ENCODE measurements around the gene OR52J3.

The OR52J3 gene

DNA sequence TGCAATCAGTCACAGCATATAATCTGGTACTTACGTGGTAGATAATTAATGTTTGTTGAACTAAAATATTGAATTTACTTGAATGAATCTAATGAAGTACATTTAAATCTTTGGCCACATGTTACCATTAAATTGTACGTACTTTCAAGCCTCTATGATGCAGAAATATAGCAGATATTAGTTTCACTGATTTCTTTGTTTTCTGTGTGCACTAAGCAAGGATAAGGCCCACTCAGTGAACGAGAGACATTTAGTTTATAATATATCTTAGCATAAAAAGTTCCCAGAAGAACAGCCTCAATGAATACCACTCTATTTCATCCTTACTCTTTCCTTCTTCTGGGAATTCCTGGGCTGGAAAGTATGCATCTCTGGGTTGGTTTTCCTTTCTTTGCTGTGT is 22.9 kb downstream of the OR52J3 start, which contains the start of gene OR52E1:
TSS of gene OR52E1 (plus strand) at position 301 of the 400 bp plus-strand sequence.
- TF ChIP-seq GATA3 (IDR thresholded peaks at IDR 0.05; ENCODE audit: low read depth, low read length) (no peak), GATA2 (IDR thresholded peaks at IDR 0.05; ENCODE audit: low read depth, low read length) (no peak)

DNA sequence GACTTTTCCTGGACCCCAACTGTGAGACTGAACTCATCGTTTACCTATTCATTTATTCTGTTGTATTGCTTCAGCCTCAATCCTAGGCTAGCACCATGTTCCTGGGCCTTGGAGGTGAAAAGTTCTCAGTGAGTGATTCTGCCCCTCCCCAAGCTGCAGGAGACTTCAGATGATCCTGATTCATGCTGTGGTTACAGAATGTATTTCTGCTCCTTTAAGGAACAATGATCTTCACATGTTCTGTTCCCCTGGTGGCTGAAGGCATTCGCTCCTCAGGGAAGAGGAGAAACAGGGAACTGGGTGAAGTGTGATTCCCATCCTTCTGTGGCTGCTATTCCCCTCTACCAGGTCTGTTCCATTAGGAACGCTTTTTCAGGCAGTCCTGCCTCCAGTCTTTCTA is 25.5 kb downstream of the OR52J3 start:
- TF ChIP-seq GATA3 (IDR thresholded peaks at IDR 0.05; ENCODE audit: low read depth, low read length) = no peak
- no peak for TF ChIP-seq GATA2 (IDR thresholded peaks at IDR 0.05; ENCODE audit: low read depth, low read length)

DNA sequence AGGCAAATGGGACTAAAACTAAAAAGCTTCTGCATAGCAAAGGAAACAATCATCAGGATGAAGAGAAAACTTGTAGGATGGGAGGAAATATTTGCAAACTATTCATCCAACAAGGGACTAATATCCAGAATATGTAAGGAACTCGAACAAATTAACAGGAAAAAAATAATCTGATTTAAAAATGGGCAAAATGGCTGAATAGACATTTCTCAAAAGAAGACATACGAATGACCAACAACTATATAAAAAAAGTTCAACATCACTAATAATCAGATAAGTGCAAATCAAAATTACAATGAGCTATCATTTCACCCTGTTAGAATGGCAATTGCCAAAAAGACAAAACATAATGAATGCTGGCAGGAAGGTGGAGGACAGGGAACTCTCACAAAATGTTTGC is 35.1 kb downstream of the OR52J3 start:
- TF ChIP-seq GATA3 (IDR thresholded peaks at IDR 0.05; ENCODE audit: low read depth, low read length) = no peak
- TF ChIP-seq GATA2 (IDR thresholded peaks at IDR 0.05; ENCODE audit: low read depth, low read length) = no peak

- TF ChIP-seq GATA2 (IDR thresholded peaks at IDR 0.05; ENCODE audit: low read depth, low read length) = no peak
Measured at GRCh38 chr11:5083602-5084001, 37.3 kb downstream of the OR52J3 start.

- TF ChIP-seq GATA3 (IDR thresholded peaks at IDR 0.05; ENCODE audit: low read depth, low read length) (no peak), GATA2 (IDR thresholded peaks at IDR 0.05; ENCODE audit: low read depth, low read length) (no peak)
Measured at GRCh38 chr11:5088556-5088955, 42.2 kb downstream of the OR52J3 start.

DNA sequence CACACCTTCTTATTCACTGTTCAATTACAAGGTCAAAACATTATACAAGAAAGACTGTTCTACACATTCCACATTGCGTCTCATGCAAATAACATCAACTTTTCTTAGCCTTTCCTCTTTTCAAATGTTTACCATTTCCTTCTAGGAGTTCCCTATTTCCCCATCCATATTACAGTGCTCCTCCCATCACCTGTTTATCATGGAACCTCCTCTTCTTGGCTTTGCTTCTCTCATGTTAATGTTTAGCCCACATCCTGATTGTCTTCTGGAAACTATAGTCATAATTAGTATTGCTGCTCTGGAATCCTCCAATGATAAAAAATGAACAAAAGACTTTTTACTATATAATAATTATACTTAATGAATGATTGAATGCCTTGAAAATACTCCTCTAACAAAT is 44.3 kb downstream of the OR52J3 start:
- TF ChIP-seq GATA2 (IDR thresholded peaks at IDR 0.05; ENCODE audit: low read depth, low read length) (no peak), GATA3 (IDR thresholded peaks at IDR 0.05; ENCODE audit: low read depth, low read length) (no peak)

- no peak for TF ChIP-seq GATA2 (IDR thresholded peaks at IDR 0.05; ENCODE audit: low read depth, low read length)
- no peak for TF ChIP-seq GATA3 (IDR thresholded peaks at IDR 0.05; ENCODE audit: low read depth, low read length)
Measured at GRCh38 chr11:5092821-5093585, 46.7 kb downstream of the OR52J3 start.

- TF ChIP-seq GATA3 (IDR thresholded peaks at IDR 0.05; ENCODE audit: low read depth, low read length) = no peak
- TF ChIP-seq GATA2 (IDR thresholded peaks at IDR 0.05; ENCODE audit: low read depth, low read length) = no peak
Measured at GRCh38 chr11:5096011-5096410, 49.7 kb downstream of the OR52J3 start.

Measured in SH-SY5Y (cell line).